ENCODE data around the gene FMNL3.

Gene FMNL3

DNA sequence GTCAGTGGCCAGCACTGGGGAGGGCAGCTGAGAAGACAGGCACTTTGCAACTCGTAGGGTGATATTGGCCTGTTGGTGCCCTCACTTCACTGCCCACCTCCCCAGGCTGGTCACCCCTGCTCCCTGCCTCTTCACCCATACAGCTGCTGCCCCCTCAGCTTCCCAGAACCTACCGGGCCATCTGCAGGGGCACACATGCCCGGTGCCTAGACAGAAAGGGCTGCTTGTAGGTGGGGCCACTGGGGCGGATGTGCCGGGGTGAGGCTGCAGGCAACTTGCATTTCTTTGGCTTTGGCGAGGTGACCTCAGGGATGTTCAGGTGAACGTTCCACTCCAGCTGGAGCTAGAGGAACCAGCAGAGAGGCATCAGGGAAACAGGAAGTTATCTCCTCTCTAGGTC, 118.9 kb downstream of the FMNL3 start:
- no peak for DNase-seq

DNA sequence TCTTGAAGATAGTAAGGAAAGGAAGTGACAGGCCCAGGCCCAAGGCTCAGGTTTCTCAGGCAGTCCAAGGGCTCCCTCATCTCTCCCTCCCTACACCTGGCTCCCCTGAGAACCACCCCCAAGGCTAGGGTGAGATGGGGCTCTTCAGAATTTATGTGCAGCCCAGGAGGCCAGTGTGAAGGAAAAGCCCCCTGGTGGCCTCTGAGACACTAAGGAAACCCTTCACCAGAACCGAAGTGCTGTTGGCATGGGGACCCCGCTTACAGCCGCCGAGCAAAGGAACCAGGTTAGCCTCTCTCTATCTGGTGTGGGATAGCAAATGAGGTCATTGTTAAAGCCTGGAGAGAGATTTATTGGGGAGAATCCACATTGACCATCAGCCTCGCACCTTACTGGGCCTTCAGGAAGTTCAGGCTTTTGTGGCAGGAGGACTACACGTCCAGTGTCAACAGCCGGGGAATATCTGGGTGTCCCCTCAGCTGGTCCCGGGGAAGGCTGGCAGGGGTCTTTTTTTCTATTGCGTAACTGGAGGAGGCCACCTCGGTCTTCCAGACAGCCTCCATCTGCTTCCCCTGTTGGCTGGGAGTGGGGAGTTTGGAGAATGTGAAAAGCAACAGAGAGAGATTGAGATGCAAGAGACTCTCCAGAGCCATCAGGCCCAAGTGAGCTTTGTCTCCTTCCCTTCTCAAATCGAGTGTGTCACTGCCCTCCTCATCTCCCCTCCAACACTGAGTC, 119.9 kb downstream of the FMNL3 start:
- no peak for DNase-seq

Measured in stimulated activated CD4-positive, alpha-beta T cell treated with anti-CD3 and anti-CD28 coated beads, Interleukin-1b, Interleukin-23, amount 100 ng/mL, for 48 hours (primary cell).